ENCODE measurements around the gene ZNF318. TPM values are rescaled to one million over a fixed set of nuclear protein-coding genes. Genes with fewer than 3 reads are reported as not detected.
"Not testable (repeated sequence)": the region's sequence is repeated elsewhere in the genome, so short reads cannot be mapped to it uniquely, and the experiment has no call there.

Gene ZNF318
- total and polyA plus RNA-seq, 2 donors (not counting 3 experiments of a cell fraction or from before 2014, with no cell fraction given), result 7.1 to 13.6 TPM

DNA sequence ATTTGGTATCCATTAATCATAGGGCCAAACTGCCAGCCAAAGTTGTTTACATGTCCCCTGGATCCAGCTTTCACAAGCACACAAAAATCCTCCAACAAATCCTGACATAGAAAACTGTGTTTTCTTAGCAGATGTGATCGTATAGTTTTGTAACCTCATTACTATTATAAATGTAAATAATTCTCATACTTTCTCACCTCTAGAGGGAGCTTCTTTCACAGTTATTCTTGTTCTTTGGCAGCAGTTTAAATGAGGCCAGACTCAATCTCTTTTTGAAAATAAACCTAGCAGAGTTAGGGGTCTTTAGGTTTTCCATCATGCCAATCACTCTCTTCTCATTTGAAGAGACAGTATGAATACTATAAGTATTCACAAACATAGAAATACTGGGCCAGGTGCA, 17.0 kb upstream of the ZNF318 start:
- DNase-seq (ENCODE audit: low read depth, low spot score) (peak; percentile 35), FAIRE-seq (no peak)
- Histone ChIP-seq H3K9ac (replicated peaks; ENCODE audit: extremely low read depth, insufficient read depth, low read length) (no peak overlapping the region), H3K79me2 (ENCODE audit: control insufficient read depth, insufficient read depth, low read length) (no peaks in the 10 kb centered on the region), H3K27me3 (ENCODE audit: control insufficient read depth in 2 of 2, insufficient read depth in 2 of 2, low read length in 2 of 2) (peaks cover 0 to 2% of the 10 kb centered on the region in 2 experiments), H3K4me1 (ENCODE audit: control insufficient read depth, extremely low read depth, insufficient read depth, low read length) (peaks cover 8% of the 10 kb centered on the region), H3K4me3 (replicated peaks in 1 of 3; ENCODE audit: insufficient read depth in 1 of 3, low read depth in 1 of 3, low read length in 3 of 3) (no peak overlapping the region), H4K20me1 (replicated peaks; ENCODE audit: control insufficient read depth, extremely low read depth, insufficient read depth, low read length) (no peaks in the 10 kb centered on the region), H2AFZ (ENCODE audit: low read depth, low read length) (no peak overlapping the region), H3K4me2 (ENCODE audit: insufficient read depth, low read length) (no peak overlapping the region), H3K9me1 (replicated peaks; ENCODE audit: control insufficient read depth, extremely low read depth, insufficient read depth, low read length) (no peaks in the 10 kb centered on the region), H3K27ac (ENCODE audit: insufficient read depth, low read depth, low read length) (no peak overlapping the region), H3K9me3 (replicated peaks; ENCODE audit: control insufficient read depth, insufficient read depth, low read length) (no peaks in the 10 kb centered on the region), H3K36me3 (ENCODE audit: control insufficient read depth in 2 of 2, extremely low read depth in 1 of 2, insufficient read depth in 2 of 2, low read length in 2 of 2) (no peaks in the 10 kb centered on the region)
- POLR2A ChIA-PET, result no interaction called here
- BruUV-seq (replicated peaks), result no TSS peak
- dilution Hi-C loops (cut with MboI; ENCODE audit: extremely low pct_ligation_motif_present, low sequenced_read_pairs) (no loop called here), intact Hi-C loops (cut with micrococcal nuclease) (loop anchor here (1.0 kb wide), 1 partner anchor 120 kb away; no protein-coding TSS in a partner anchor)
- TF ChIP-seq, protein P1, sequence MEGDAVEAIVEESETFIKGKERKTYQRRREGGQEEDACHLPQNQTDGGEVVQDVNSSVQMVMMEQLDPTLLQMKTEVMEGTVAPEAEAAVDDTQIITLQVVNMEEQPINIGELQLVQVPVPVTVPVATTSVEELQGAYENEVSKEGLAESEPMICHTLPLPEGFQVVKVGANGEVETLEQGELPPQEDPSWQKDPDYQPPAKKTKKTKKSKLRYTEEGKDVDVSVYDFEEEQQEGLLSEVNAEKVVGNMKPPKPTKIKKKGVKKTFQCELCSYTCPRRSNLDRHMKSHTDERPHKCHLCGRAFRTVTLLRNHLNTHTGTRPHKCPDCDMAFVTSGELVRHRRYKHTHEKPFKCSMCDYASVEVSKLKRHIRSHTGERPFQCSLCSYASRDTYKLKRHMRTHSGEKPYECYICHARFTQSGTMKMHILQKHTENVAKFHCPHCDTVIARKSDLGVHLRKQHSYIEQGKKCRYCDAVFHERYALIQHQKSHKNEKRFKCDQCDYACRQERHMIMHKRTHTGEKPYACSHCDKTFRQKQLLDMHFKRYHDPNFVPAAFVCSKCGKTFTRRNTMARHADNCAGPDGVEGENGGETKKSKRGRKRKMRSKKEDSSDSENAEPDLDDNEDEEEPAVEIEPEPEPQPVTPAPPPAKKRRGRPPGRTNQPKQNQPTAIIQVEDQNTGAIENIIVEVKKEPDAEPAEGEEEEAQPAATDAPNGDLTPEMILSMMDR (IDR thresholded peaks at IDR 0.05; ENCODE audit: extremely low read depth in 1 of 2, insufficient read depth in 1 of 2, low read depth in 1 of 2, low read length in 2 of 2), result peak in 1 of 2 donors; percentile 30
- TF ChIP-seq, protein P2, sequence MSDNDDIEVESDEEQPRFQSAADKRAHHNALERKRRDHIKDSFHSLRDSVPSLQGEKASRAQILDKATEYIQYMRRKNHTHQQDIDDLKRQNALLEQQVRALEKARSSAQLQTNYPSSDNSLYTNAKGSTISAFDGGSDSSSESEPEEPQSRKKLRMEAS (IDR thresholded peaks at IDR 0.05; ENCODE audit: insufficient read depth, insufficient read length), result no peak
- CTCF ChIA-PET, result interaction anchor here (0.8 to 1.3 kb wide), 3 partner anchors 8 to 17 kb away, joined by 3 to 4 read pairs (median 4); partner anchors contain the start of gene ZNF318

DNA sequence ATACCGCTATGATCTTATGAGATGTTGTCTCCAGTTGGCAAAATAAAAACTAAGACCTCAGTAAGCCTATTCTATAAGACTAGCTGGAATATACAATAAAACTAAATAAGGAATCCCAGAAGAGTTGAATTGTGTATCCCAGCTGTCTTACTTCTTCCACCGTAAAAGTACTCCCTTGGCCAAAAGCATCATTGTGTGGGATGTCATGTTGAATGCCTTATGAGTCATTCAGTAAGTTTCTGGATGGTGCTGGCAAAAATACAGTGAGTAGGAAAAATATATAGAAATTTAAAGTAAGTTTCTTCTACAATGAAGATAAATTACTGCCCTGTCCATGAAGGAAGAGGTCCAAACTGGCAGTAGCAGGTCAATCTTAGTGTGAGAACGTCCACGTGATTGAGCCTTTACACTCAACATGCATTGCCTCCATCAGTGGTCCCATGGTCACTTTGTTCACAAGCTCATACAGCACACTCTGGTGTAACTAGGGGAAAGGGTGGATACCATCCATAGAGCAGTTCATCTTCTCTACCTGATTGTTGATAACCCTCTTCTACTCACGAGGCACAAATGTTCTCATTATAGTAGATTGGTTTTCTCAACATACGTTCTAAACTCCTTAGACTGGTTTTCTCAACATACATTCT, 13.7 kb upstream of the ZNF318 start:
- no peaks in the 10 kb centered on the region for H3K9me1 ChIP-seq (replicated peaks; ENCODE audit: control insufficient read depth, extremely low read depth, insufficient read depth, low read length)
- CTCF ChIA-PET, result interaction anchor here (1.0 kb wide), 1 partner anchor 14 kb away, joined by 3 read pairs; the partner anchor contains the start of gene ZNF318
- BruUV-seq (replicated peaks), result no TSS peak
- no peaks in the 10 kb centered on the region for H4K20me1 ChIP-seq (replicated peaks; ENCODE audit: control insufficient read depth, extremely low read depth, insufficient read depth, low read length)
- peak; percentile 45 for TF ChIP-seq FOS (IDR thresholded peaks at IDR 0.05; ENCODE audit: borderline replicate concordance, insufficient read depth, low read length)
- no peak for TF ChIP-seq EZH2 (IDR thresholded peaks at IDR 0.05; ENCODE audit: borderline replicate concordance, low read depth, low read length, severe bottlenecking)
- peak overlapping the region; percentile 79 for H2AFZ ChIP-seq (ENCODE audit: low read depth, low read length)
- H3K79me2 ChIP-seq (ENCODE audit: control insufficient read depth, insufficient read depth, low read length), result no peaks in the 10 kb centered on the region
- no peak overlapping the region for H3K4me2 ChIP-seq (ENCODE audit: insufficient read depth, low read length)
- no peak for FAIRE-seq
- no peak overlapping the region for H3K4me3 ChIP-seq (replicated peaks in 1 of 3; ENCODE audit: insufficient read depth in 1 of 3, low read depth in 1 of 3, low read length in 3 of 3)
- POLR2A ChIA-PET, result no interaction called here
- no peaks in the 10 kb centered on the region for H3K36me3 ChIP-seq (ENCODE audit: control insufficient read depth in 2 of 2, extremely low read depth in 1 of 2, insufficient read depth in 2 of 2, low read length in 2 of 2)
- no peaks in the 10 kb centered on the region for H3K9me3 ChIP-seq (replicated peaks; ENCODE audit: control insufficient read depth, insufficient read depth, low read length)
- peaks cover 8% of the 10 kb centered on the region for H3K4me1 ChIP-seq (ENCODE audit: control insufficient read depth, extremely low read depth, insufficient read depth, low read length)
- intact Hi-C loops (cut with micrococcal nuclease) (no loop called here), dilution Hi-C loops (cut with MboI; ENCODE audit: extremely low pct_ligation_motif_present, low sequenced_read_pairs) (no loop called here)
- H3K9ac ChIP-seq (replicated peaks; ENCODE audit: extremely low read depth, insufficient read depth, low read length), result no peak overlapping the region
- no peak for DNase-seq (ENCODE audit: low read depth, low spot score)
- H3K27me3 ChIP-seq (ENCODE audit: control insufficient read depth in 2 of 2, insufficient read depth in 2 of 2, low read length in 2 of 2), result peaks cover 6 to 7% of the 10 kb centered on the region in 2 experiments
- H3K27ac ChIP-seq (ENCODE audit: insufficient read depth, low read depth, low read length), result no peak overlapping the region

DNA sequence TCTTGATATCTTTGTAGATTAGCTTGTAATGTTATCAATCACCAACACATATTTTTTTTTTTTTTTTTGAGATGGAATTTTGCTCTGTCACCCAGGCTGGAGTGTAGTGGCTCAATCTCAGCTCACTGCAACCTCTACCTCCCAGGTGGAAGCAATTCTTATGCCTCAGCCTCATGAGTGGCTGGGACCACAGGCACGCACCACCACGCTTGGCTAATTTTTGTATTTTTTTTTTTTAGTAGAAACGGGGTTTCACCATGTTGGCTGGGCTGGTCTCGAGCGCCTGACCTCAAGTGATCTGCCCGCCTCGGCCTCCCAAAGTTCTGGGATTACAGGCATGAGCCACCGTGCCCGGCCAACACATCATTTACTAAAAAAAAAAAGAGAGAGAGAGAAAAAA, 11.4 kb upstream of the ZNF318 start:
- H2AFZ ChIP-seq (ENCODE audit: low read depth, low read length); H4K20me1 ChIP-seq (replicated peaks; ENCODE audit: control insufficient read depth, extremely low read depth, insufficient read depth, low read length); CTCF ChIA-PET; H3K4me2 ChIP-seq (ENCODE audit: insufficient read depth, low read length); H3K27me3 ChIP-seq (ENCODE audit: control insufficient read depth in 2 of 2, insufficient read depth in 2 of 2, low read length in 2 of 2); H3K9me1 ChIP-seq (replicated peaks; ENCODE audit: control insufficient read depth, extremely low read depth, insufficient read depth, low read length); intact Hi-C loops (cut with micrococcal nuclease); FAIRE-seq; H3K4me3 ChIP-seq (replicated peaks in 1 of 3; ENCODE audit: insufficient read depth in 1 of 3, low read depth in 1 of 3, low read length in 3 of 3); BruUV-seq (replicated peaks); H3K36me3 ChIP-seq (ENCODE audit: control insufficient read depth in 2 of 2, extremely low read depth in 1 of 2, insufficient read depth in 2 of 2, low read length in 2 of 2); POLR2A ChIA-PET; H3K79me2 ChIP-seq (ENCODE audit: control insufficient read depth, insufficient read depth, low read length); DNase-seq (ENCODE audit: low read depth, low spot score); H3K27ac ChIP-seq (ENCODE audit: insufficient read depth, low read depth, low read length); dilution Hi-C loops (cut with MboI; ENCODE audit: extremely low pct_ligation_motif_present, low sequenced_read_pairs); H3K9me3 ChIP-seq (replicated peaks; ENCODE audit: control insufficient read depth, insufficient read depth, low read length); H3K4me1 ChIP-seq (ENCODE audit: control insufficient read depth, extremely low read depth, insufficient read depth, low read length); H3K9ac ChIP-seq (replicated peaks; ENCODE audit: extremely low read depth, insufficient read depth, low read length): not testable (repeated sequence)
